ENCODE results near the gene DDX19B. TPM values are rescaled to one million over a fixed set of nuclear protein-coding genes. Genes with fewer than 3 reads are reported as not detected.

DDX19B gene
- total and polyA plus RNA-seq, 2 donors (not counting 1 experiment from before 2014, with no cell fraction given), result 33.0 to 35.8 TPM

GRCh38 chr16:70331091-70331490 lies 32.1 kb downstream of the DDX19B start:
- POLR2A ChIA-PET, result no interaction called here

More at GRCh38 chr16:70331091-70331490, 32.1 kb downstream of the DDX19B start:
- Mint-ChIP-seq H3K4me1 (no peaks in the 10 kb centered on the region), H3K4me3 (no peak overlapping the region), H3K9me3 (ENCODE audit: insufficient read depth) (no peaks in the 10 kb centered on the region), H3K27me3 (no peaks in the 10 kb centered on the region), H3K27ac (no peak overlapping the region)
- Histone ChIP-seq H3K4me1 (ENCODE audit: control insufficient read depth in 2 of 2, insufficient read depth in 2 of 2, low read length in 2 of 2) (no peaks in the 10 kb centered on the region), H3K27ac (ENCODE audit: low read length in 2 of 2) (no peak overlapping the region), H2AFZ (ENCODE audit: insufficient read depth, low read depth, low read length, poor library complexity, severe bottlenecking) (no peak overlapping the region), H3K9me3 (ENCODE audit: control extremely low read depth in 1 of 3, control insufficient read depth in 2 of 3, insufficient read depth in 1 of 3, low read length in 2 of 3) (no peaks in the 10 kb centered on the region), H3K4me2 (replicated peaks; ENCODE audit: low read depth, low read length, poor library complexity, severe bottlenecking) (no peak overlapping the region), H3K79me2 (ENCODE audit: control insufficient read depth, insufficient read depth, low read length) (no peaks in the 10 kb centered on the region), H3K27me3 (replicated peaks in 1 of 4; ENCODE audit: control extremely low read depth in 1 of 4, control insufficient read depth in 3 of 4, insufficient read depth in 4 of 4, low read length in 3 of 4) (no peaks in the 10 kb centered on the region), H4K20me1 (ENCODE audit: control insufficient read depth, insufficient read depth, low read length, poor library complexity, severe bottlenecking) (no peaks in the 10 kb centered on the region), H3K9ac (ENCODE audit: low read length) (no peak overlapping the region), H3K4me3 (ENCODE audit: control extremely low read depth in 1 of 5, extremely low read depth in 1 of 5, insufficient read depth in 1 of 5, low read depth in 2 of 5, low read length in 4 of 5) (no peak overlapping the region), H3K36me3 (replicated peaks in 1 of 2; ENCODE audit: control extremely low read depth in 1 of 2, control insufficient read depth in 1 of 2, extremely low read depth in 1 of 2, insufficient read depth in 2 of 2, low read length in 1 of 2) (peaks cover 0 to 36% of the 10 kb centered on the region in 2 experiments)
- no CpG with 5 or more reads among the region's 1 CpG for WGBS (ENCODE audit: insufficient coverage)
- DNase-seq, result no peak
- intact Hi-C loops (cut with micrococcal nuclease), result no loop called here
- TF ChIP-seq CTCF (IDR thresholded peaks at IDR 0.05) (no peak), EZH2 (IDR thresholded peaks at IDR 0.05; ENCODE audit: borderline replicate concordance, insufficient read depth, low read depth, low read length, poor library complexity, severe bottlenecking) (no peak)
- CTCF ChIA-PET, result interaction anchor here (0.6 to 1.8 kb wide), 6 partner anchors 9 to 324 kb away, joined by 3 to 12 read pairs (median 3); no protein-coding TSS in a partner anchor
- ATAC-seq (ENCODE audit: low read depth), result no peak
